Activated gamma-delta T cell treated with Interleukin-2 at 50 U/mL for 16 hours (primary cell): Measurements from ENCODE around the gene CACNA1S.

Source experiments
- DNase-seq: peaks from one replicate; pipeline ENCODE4 v3.0.0-alpha.2; 2020

The CACNA1S gene

DNA sequence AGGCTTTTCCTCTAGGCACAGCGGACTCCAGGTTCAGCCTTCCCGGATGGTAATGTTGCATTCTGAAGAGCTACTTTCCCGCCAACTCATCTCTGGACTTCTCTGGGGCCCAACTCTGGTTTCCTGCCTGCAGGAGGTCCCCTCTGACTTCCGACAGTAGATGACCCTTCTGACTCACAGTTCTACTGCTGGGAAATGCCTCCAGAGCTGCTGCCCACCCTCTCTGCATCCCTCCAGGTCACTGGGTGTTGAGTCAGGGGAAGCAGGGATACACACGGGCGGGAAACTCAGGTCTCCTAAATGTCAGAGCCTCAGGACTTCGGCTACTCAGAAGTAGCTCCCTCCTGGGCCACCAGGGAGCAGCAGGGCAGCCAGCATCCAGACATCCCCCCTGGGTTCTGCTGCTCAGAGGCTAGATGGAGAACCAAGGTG lies 86.6 kb downstream of the CACNA1S start:
- DNase-seq, result no peak

DNA sequence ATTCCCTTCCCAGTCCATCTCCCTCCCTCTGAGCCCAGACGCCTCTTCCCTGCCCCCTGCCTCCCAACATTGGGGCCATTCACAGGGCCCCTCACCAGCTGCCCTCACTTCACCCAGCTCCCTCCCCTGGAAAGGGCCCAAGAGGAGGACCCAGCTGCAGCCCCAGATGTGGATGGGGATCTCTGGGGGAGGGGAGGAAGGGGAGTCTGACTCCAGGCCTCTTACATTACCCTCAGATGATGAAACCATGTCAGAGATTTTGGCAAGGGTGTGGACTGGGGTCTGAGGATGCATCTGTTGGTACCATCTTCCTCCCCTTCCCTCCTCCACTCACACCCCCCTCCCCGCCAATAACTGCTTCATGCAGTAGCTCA lies 87.6 kb downstream of the CACNA1S start:
- DNase-seq, result no peak

DNA sequence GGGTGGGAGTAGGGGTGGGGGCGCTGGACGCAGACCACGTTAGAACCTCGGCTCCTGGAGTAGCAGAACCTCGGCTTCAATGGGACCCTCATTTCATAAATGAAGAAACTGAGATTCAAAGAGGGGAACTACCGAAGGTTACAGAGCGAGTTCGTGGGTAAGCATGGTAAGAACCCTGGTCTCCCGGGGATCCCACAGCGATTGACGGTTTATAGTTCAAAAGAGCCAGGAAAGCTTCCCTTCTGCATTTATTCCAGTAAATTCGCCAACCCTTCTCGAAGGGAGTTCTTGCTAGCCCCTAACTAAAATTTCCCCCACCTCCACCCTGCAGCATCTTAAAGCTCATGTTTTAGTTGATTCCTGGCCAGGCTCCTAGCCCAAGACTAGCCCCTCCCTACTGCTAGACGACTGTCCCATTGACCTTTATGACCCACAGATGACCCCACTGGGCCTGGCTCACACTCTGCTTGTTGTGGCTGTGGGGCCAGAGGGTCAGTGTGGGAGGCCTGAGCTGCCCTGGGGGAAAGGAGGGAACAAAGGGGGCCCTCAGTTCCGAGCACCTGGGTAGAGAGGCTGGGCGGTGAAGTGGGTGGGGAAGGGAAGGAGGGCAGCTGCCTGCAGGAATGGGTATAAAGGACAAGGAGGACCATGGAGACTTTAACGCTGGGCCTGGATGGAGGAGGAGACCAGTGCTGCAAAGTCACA lies 88.2 kb downstream of the CACNA1S start:
- DNase-seq, result no peak

DNA sequence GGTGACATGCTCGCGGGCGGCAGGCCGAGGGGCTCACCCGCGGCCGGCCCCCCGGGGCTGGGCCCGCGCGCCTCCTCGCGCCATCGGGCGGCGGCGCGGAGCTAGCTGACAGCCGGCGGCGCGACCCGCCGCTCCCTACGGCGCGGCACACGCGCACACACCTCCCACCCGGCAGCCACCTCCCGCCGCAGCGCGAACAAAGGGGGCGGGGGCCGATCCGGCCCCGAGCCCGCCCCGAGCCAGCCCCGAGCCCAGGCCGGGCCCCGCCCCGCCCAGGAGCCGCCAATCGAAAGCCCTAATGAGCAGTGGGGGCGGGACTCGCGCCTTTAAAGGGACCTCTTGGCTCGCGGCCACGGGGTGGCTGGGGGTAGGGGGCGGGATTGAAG lies 88.7 kb downstream of the CACNA1S start, which contains the start of gene KIF21B:
Gene KIF21B (minus strand): TSS at position 198 of the 386 bp plus-strand sequence. CDS start 331 bp downstream, outside the sequence.
- peak; percentile 89 for DNase-seq

DNA sequence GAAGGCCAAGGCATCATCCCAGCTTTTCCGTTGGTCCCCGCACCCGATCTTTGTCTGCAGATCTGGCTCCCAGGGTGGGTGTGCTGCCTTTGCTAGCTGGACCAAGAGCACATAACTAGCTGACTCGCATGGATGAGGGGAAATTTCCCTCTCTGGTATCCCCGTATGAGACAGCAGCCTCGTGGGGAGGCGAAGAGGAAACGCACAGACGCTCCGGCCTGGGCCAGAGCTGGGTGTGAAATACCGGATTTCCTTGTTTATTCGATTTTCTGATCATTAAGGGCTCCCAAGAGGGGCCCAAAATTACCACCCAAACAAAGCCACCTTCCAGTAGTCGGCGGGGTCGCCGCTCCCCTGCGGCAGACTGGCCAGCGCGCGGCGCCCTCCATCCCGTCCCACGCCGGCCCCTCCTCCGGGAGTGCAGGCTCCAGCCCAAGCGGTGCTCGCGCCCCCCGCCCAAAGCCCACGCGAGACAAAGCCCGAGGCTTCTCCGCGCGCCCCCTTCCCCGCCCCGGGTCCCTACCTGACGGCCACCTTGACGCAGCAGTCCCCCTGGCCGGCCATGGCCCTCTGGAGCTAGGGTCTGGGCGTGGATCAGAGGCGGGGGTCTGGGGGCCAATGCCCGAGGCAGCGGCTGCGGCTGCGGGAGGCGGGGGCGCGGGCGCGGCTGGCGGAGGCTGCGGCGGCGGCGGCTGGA lies 89.3 kb downstream of the CACNA1S start:
- peak; percentile 31 for DNase-seq

DNA sequence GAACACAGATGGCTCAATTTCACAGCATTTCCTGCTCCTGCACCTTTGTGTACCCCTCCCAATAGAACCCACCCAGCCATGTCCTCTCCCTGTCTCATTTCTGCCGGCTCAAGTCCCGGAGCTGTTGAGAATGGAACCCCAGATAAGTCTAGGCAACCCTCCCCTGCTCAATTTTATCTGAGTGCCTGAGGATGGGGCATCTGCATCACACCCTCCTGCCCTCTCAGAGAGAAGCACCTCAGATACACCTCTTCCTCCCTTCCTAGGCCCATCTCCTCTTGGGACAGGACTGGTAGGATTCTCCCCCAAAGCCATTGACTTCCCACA lies 89.8 kb downstream of the CACNA1S start:
- no peak for DNase-seq

DNA sequence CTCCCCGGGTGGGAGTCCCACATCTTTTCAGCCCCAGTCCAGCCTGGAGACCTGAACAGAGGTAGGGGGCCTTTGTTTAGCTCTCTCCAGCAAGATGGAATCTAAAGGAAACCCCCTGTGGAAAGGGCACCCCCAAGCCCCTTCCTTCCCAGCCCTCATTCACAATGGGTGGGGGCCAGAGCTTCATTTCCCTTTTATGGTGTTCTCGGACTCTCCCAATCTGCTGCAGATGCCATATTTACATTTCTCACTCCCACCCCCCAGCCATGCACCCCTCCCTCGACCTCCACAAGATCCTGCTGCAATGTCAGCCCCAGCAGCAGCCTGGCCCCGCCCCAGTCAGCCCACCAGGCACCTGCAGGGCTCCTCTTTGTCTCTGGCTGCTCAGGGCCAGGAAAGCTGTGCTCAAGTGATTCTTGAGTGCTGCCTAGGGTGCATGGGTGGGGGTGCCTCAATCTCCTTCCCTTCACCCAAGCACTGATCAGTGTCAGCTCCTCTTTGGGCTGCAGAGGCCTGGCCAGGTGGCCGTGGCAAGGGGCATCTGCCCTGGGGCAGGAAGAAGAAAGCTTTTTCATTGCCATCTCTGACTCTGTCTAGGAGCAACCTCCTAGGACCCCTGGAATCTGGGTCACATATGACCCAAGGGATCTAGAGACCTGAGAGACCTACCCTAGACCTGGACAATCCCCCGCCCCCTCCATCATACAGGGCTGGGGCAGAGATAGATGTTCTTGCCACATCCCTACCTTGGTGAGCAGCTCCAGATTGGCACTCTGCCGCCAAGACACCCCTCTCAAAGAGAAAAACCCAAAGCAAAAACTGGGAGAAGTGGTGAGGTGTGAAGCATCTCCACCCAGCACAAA lies 90.4 kb downstream of the CACNA1S start:
- no peak for DNase-seq

DNA sequence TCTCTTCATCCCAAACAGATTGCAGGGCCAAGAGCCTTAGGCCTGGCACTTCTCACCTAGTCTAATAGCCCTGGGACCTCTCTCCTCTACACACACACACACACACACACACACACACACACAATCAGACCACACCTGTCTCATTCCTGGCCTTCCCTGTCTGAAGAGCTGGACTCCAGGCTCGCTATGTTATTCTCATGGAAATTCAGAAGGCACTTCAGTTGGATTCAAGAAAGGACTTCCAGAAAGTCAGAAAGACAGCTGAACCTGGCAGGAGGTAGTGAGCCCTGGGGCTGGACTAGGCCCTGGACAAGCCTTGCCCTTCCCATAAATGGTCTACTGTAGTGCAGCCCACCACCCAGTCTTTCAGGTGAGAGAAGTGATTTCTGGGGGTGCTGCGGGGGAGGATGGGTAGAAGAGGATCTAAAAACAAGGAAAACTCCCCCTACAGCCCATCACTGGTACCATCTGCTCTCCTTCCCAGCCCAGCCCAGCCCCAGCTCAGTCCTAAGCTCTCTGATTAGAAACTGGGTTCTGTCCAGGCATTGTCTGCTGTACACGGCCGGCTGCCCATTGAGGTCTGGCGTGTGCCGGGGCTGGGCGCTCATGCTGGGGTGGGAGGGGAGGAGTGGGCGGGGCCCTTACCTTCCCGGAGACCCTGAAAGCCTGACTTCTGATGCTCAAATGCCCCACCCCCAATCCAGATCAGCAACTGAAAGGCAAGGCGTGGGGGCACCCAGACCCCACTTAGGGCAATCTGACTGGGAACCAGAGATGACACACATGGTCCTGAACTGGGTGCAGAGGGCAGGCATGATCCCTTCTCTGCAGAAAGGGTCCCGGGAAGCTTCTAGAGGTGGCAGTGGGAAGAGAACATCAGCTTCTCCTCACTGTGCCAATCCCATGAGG lies 91.3 kb downstream of the CACNA1S start:
- DNase-seq, result no peak

DNA sequence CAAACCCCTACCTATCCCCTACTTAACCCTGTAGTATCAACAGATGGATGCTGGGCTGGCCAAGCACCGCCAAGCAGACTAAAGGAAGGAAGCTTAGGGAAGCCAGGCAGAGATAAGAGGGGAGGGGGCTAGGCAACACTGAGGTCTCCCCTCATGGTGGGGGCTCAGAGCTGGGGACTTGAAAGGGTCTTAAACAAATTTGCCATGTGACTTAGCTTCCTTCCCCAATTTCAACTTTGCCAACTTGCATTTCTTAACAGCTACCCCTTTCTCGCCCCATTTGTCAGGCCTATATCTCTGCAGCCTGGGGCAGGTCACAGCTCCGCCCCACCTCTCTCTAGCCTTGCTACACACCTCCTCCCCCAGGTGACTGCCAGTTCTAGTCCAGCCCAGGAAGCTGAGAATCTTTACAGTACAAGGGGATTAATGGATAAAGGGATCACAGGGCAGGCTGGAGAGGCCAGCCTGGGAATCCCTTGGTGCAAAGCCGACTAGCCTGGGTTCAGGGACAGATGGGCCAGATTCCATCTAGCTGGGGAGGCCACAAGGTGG lies 92.1 kb downstream of the CACNA1S start:
- DNase-seq, result no peak

DNA sequence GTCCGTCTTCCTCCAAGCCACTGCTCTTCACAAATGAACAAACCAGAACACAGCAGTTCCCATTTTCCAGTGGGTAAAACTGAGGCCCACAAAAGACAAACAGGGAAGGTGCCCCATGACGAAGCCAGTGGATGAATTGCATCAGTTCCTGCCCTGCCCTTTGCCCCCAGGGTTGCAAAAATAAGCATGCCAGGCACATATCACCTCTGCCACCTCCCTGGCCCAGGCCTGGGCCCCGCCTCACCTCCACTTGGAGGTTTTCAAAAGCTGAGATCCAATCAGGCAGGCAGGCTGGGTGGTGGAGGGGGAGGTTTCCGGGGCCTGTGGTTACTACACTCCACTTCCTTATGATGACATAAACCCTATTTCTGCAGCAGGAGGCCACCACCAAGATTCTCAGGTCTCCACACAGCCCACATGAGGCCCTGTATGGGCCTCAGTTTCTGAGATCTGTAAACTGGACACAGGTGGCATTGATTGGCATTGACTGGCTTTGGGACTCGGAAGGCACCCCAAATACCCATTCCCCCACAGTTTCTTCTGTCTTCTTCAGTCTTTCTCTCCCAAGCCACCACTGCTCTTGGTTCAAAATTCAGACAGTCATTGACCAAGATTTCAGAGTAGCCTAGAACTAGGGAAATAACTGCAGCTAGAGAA lies 92.8 kb downstream of the CACNA1S start:
- peak; percentile 90 for DNase-seq

DNA sequence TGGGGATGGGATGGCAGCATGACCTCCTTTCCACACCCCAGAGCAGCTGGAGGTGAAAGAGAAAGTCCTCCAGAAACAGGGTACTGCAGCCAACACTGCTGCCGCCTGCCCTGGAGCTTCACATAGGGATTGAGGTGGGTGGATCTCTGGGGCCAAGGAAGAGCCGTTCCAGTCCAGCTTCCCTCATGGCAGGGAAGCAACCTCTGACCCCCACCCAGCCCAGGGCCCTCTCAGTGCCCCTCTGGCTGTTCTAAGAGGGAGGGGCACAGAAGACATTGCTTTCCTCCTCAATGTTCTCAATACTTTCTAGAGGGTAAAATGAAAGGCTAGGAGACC lies 94.4 kb downstream of the CACNA1S start:
- no peak for DNase-seq

DNA sequence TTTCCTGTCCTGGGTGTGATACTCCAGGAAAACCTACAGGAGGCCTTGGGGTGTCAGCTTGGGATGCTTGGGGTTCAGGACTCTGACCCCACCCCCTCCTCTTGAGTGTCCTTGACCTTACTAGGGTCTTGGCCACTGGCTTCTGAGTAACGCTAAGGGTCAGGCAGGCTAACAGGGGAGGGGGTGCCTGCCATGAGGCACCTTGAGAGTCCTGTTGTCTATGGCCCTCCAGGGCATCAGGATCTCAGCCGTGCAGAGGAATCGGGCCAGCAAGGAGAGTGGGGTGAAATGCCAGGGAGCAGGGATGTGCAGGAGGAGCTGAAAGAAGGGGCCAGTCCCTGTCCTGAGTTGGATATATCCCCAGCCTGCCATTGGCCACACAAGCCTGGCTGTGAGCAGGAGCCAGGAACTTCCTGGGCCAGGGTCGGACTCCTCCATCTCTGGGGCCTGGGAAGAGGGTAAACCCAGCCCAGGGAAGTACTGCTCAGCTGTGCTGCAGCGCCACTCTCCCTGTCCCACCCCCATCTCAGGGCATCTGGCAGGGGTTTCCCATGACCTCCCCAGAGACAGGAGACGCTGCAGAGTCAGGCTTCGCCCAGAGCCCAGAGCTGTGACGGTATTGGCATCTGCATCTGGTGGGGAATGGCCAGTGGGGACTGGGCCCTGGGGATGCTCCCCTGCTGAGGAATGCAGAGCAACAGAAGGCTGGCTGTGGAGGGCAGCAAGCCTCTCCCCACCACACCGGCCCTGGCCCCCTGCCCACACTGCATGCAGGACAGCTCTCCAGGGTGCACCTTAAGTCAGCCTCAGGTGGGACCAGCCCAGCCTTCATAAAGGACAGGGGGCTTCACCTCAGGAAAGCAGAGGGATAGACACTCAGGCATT lies 95.0 kb downstream of the CACNA1S start:
- no peak for DNase-seq

DNA sequence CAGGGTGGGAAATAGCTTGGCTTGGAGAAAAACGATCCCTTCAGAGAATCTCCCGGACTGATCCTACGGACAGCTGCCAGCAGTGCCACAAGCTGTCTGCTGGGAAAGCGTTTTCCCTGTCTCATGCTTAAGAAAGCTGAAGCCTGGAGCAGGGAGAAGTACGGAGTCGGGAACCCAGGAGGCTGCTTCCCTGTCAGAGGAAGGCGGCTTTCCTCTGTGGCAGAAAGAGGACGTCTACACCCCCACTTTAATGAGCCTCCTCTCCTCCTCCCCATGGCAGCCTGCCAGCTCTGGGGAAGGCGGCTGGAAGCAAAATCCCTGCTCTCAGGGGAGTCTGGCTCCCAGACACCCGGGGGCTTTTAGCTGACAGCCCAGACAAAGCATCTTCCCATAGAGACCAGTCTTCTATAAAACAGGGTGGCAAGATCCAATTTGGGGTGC lies 96.0 kb downstream of the CACNA1S start:
- DNase-seq, result no peak

DNA sequence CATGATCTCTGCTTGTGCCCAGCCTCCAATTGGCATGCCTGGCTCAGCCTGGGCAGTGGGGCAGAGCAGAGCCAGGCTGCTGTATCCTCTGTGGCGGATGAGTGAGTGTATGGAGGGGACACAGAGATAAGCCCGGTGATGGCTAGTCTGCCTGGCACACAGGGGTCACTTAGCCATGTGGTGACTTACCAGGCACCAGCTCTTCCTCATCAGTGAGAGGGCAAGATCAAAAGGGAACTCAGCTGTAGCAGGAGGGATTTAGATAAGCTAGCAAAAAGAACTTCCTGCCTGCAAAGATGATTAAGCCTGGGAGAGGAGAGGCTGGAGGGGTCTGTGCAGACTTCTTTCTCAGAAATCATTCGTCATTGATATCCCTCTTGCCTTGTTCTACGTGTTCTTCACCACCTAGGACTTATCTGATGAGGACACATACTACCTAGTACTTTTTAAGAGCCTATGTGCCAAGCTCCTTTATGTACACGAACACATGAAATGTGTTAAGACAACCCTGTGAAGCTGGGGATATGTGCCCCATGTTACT lies 96.6 kb downstream of the CACNA1S start:
- DNase-seq, result no peak

DNA sequence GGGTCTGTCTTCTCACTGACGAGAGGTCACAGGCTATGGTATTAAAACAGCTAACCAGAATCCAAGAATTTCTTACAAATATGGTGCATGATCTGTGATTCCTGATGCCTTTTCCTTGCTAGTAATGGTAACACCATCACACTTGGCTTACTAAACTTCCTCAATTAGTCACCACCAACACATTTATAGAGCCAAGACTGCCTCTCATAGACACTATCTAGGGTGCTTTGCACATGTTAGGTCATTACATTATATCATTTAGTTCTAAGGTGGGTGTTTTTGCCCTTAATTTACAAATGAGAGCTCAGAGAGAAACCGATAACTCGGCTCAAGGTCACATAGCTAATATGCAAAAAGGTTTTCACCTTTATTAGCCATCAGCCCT lies 97.4 kb downstream of the CACNA1S start:
- DNase-seq, result no peak

DNA sequence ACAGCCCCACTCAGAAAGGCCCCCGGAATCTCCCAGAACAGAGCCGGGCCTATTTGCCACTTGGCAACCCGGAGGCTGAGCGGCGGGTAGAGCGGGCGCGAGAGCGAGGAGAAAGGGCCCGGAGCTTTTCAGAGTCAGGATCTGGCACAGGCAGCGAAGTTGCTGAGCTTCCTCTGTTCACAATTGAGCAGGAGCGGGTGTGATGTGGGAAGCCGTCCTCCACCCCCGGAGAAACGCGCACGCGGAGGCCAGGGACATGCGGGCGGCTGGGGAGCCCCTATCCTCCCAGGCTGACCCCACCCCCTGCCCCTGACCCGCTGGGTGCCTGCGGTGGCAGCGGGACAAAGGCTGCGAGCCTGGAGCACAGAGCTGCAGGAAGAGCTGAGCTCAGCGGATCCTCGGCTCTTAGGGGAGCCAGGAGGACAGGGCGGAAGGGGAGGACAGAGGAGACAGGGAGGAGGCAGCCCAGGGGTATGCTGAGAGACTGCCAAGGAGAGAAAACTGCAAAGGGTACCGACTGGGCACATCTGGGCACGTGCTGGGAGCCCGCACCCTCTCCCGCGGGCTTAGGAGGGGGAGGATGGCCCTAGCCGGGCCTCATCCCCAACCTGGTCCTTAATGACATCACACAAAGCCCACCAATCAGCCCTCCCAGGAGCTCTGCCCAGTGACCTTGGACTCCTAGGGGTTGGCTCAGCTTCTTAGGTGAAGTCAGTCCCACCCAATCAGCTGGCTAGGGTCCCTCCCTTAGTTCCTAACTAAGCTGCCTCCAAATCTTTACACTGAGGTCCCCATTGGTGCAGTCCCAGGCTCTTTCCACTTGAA lies 98.0 kb downstream of the CACNA1S start:
- DNase-seq, result no peak

DNA sequence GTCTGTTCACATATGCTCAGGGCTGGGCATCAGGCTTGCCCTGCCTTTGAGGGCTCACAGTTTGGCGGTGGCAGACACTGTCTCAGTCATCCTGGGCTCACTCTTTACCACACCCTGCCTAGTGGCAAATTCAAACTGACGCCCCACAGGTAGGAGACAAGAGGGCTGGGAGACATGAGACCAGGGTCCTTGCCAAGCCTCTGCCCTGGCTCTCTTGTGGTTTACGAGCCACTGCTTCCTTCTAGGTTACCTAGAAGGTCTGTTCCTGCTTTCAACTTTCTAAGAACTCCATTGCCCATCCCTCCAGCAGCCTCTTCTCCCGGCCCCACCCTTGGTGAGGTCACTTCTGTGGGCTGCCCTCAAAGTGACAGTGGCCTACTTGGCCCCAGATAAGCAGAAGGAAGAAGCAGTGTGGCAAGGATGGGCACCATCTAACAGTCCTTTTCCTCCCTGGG lies 99.2 kb downstream of the CACNA1S start:
- no peak for DNase-seq

DNA sequence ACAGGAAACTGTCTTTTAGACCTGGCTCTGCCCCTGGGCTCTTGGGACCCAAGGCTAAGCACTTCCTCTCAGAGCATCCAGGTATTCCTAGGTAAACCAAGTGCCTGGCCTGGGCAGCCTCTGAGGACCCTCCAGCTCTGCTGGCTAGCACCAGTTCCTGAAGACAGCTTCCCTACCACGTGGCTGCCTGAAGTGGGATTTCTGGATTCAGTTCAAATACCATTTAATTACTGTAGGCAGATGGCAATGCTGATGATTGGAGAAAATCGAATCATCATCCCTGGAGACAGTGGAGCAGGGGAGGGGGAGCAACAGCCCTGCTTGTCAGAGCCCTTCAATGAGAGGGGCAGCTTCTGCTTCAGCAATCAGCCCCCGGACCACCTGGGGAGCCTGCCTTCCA lies 100.6 kb downstream of the CACNA1S start:
- no peak for DNase-seq

DNA sequence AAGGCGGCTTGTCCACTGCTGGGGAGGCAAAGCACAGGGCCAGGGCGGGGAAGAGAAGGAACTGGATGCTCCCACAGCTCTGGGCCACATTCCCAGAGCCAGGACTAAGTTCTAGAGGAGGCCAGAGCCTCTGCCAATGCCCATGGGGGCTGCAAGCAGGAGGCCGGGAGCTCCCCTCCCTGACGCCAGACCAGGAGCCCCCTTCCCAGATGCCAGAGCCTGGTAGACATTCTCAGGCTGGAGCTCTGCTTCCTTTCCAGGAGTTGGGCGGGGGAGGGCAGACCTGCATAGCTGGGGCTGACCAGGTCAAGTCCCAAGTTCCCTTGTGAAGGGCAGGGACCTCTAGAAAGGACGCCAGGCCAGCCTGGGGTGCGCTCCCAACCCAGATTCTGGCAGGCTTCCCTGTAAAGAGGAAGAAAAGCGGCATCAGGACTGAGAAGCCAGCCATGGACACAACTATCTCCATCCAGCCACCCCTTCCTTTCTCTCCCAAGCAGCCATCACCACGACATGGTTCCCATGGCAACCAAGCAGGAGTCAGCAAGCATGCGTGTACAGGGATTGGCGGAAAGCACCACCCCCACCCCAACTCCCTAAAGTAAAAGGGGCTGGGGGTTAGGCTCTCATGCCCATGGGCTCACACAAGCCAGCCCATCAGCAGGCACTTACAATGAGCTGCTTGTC lies 102.1 kb downstream of the CACNA1S start:
- no peak for DNase-seq
